NCI-H1417 (cell line): ENCODE results near the gene CREG1.
A peak's percentile ranks its signal among the peaks of the same experiment; 100 is the strongest.
"Not testable (repeated sequence)": the region's sequence is repeated elsewhere in the genome, so short reads cannot be mapped to it uniquely, and the experiment has no call there.

Source experiments
- DNase-seq, 3 experiments: peaks; one replicate each; lab custom pipeline; 2025; lab: John Stamatoyannopoulos, UW

CREG1 gene

DNA sequence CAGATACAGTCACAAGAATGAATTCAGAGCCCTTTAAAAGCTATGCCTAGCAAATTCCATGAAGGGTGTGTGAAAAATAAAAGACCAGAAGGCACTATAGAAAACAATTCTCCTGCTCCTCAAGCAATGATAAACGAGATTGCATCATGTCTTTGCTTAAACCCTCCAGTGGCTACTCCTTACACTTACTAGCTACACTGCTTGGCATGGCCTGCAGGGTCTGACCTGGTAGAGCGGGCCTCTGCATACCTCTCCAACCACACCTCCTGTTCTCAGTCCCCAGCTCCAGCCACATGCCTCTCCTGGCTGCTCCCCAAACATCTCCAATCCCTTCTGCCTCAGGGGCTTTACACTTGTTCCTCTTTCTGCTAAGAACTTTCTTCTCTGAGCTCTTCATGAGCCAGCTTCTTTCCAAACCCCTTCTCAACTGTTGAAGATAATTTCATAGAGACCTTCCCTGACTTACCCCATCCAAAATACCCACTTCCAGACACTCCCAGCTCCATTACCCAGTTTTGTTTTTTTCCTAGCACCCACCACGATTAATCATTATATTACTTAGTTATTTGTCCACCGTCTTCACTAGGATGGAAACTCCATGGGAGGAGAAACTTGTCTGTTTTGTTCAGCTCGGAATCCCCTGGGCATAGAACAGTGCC, 11.2 kb upstream of the CREG1 start:
- DNase-seq = no peak

DNA sequence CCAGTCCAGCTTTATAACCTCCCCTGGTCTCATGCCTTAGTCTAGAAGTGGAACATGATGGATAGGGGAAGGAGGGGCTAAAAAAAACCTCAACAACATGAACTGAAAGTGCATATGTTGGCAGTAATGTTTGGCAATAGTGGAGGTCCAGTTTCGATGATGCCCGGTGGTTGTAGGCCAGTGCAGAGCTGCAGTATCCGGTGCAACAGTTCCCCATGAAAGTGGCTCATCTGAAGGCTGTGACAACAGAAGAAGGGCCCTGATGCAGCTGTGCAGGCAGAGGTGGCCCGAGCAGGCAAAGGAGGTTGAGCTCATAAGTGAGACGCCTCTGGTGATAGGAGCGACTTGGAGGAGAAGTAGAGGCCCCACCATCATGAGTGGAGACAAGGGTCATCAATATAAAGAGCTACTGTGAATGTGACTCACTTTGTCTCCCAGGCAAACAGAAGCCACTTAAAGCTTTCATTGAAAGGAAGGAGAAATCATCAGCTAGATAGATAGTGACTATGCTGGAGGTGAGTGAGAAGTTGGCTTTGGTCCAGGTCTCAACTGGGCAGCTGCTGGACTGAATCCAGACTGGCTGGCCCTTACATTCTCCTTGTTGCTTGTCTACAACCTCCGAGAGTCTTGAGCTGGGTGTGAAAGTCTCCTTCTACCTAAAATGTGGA, 10.2 kb upstream of the CREG1 start:
- DNase-seq = peak; percentile 9 to 77 (median 63)

DNA sequence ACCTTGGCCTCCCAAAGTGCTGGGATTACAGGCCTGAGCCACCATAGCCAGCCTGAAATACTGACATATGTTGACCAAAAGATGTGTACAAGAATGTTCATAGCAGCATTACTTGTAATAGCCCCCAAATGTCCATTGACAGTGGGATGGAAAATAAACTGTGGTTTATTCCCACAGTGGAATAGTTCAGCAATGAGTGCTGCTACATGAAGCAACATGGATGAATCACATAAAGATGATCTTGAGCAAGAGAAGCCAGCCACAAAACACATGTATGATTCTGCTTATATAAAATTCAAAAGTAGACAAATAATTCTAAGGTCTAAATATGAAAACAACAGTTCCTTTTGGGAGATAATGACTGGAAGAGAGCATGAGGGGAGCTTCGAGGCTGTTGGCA, 9.1 kb upstream of the CREG1 start:
- DNase-seq = no peak

DNA sequence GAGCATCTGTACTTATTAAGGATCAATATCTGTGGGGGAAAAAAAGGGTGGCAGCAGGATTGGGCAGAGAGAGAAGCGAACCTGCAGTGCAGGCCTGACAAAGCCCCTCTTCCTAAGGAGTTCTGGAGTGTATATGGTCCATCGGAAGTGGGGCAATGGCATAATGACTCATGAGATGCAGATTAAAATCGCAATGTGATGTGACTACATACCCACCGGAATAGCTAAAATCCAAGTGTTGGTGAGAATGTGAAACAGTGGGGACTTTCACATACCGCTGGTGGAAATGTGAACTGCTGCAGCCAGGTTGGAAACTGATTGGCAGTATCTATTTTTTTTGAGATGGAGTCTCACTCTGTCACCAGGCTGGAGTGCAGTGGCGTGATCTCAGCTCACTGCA, 8.2 kb upstream of the CREG1 start:
- no peak for DNase-seq

DNA sequence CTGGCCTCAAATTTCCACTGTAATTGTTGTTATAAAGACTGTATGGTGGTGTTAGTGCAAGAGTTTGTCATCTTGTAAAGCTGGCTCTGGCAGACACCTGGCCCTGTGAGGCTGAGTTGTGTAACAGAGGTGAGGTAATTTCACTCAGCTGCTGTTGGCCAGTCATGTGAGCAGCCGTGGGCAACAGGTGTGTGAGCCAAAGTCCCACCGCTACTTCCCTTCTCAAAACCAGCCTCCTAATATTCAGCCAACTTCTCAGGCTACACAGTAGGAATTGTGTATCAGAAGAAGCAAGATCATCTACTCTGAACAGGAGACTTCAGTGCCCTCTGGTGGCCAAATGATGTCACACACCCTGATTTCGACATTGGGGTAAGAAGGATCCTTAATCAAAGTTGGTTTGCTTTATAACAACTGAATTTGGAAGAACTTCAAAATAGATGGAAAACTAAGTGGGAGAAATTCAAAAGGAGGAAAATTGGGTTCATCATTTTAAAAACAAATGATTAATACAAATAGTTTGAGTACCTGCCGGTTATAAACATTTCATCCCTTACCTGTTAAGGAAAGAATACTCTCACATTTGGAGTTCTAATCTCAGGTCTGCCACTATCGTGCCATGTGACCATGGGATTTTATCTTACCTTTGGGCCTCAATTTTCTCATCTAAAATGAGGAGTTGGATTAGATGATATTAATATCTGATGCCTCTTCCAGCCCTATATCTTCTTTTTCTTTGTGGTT, 2.6 kb upstream of the CREG1 start:
- peak; percentile 36 to 94 (median 81) for DNase-seq

DNA sequence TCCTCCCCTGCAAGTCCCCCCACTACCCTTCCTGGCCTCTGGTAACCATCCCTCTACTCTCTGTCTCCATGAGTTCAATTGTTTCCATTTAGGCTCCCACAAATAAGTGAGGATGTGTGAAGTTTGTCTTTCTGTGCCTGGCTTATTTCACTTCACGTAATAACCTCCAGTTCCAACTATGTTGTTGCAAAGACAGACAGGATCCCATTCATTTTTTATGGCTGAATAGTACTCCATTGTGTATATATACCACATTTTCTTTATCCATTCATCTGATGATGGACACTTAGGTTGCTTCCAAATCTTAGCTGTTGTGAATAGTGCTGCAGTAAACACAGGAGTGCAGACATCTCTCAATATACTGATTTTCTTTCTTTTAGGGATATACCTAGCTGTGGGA, 1.5 kb upstream of the CREG1 start:
- DNase-seq = not testable (repeated sequence)

DNA sequence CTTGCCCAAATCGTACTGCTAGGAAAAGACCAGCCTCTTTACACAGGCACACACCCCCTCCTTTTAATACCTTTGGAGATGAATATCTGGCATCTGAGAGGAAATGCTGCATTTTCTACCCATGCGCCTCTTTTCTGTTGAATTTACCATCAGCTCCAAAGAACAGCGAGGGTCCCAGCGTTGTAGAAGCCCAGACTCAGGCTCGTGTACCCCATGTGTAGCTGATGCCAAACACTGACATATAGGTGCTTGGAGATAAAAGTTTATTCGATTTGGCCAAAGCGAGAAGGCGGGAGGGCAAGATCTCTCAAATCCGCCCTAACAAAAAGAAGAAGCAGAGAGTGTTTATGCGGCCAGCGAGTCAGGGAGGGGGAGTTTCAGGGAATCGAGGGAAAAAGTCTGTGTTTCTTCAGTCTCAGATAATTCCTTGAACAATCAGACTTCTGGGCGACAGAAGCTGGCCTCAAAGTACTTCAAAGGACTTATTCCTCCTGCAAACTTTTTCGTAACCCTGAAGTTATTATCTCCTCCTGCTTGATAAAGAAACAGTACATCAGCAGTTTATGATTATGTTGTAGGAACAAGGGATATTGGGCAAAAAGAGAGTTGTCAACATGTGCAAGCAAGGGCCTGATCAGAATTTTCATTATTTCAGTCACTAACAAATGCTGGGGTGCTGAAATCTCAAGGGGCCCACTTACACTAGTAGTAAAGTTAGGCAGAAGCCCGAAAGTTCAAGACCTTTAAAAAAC, 642 bp upstream of the CREG1 start:
- no peak for DNase-seq

DNA sequence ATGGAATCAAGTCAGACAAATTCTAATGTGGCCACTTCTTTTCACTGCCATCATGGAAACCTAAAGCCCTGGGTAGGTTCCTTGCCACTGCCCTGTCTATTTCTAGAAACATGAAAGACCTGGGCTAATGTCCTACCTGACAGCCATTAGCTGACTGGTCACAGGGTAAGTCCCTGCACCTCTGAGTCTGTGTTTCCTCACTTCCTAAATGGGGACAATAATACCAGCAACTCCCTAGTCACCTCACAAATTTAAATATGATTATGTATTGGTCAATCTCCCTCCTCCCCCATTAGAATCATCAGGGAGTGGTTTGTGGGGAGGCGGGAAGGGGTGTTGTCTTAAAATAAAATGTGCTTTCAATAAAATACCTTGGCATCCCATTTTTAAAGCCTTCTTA, 2.2 kb downstream of the CREG1 start:
- no peak for DNase-seq

DNA sequence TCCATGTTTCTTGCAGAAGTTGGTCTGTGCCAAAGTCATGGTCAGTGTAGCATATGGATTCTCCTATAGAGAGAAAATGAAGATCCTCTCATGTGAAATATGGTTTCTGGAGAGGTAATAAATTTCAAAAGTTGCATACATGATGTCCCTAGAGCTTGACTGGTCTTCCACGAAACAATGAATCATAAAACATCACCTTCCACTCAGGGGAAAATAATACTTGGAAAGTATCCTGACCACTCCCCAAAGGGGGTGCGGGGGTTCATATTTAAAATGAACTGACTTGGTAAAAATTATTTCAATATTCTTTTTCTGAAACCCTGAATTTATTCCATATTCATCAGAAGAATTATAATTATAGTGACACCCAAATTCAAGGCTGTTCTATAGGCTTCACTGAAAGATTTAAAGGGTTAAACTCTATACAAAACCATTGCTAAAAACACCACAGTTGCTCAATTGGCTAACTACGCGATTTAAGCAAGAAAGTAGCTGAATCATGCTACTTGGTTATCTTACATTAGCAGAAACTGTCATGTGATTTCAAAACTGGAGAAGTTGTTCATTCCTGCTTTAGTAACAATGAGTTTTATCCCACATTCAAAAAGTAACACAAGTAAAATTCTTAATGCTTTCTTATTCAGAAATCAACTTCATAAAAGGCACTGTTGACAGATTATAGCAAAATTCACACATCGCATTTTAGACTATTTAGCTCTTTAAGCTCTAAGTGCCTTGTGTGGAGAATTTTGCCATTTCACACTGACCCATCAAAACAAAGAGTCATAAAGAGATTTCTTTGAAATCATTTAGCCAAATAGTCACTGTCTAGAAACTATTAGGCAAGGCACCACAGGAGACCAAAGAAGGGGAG, 5.3 kb downstream of the CREG1 start:
- DNase-seq = no peak

DNA sequence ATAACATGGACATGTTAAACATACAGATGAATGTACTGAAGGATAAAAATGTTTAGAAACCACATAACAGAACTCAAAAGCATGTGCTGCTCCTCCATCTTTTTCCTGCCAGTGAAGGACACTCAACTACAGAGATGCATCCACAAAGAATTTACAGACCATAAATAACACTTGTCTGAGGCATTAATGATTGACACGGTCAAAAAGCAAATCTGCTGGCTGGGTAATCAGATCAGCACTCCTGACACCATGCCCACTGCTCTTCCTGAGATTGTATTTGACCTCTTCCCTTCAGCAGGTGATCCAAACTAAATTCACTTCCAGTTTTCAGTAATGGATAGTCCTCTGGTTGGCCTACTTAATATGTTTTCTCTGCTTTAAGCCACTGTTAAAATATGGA, 6.6 kb downstream of the CREG1 start:
- DNase-seq = no peak

DNA sequence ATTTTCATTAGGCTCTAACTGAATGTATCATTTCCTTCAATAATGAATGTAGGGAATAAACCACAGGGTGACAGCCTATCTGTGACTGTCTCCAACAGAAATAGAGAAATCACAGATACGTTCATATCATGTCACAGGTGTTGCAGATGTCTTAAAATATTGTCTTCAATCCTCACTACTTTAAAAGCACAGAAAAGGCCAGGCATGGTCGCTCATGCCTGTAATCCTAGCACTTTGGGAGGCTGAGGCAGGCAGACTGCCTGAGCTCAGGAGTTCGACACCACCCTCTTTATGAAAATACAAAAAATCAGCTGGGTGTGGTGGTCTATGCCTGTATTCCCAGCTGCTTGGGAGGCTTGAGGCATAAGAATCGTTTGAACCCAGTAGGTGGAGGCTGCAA, 8.2 kb downstream of the CREG1 start:
- DNase-seq = no peak

DNA sequence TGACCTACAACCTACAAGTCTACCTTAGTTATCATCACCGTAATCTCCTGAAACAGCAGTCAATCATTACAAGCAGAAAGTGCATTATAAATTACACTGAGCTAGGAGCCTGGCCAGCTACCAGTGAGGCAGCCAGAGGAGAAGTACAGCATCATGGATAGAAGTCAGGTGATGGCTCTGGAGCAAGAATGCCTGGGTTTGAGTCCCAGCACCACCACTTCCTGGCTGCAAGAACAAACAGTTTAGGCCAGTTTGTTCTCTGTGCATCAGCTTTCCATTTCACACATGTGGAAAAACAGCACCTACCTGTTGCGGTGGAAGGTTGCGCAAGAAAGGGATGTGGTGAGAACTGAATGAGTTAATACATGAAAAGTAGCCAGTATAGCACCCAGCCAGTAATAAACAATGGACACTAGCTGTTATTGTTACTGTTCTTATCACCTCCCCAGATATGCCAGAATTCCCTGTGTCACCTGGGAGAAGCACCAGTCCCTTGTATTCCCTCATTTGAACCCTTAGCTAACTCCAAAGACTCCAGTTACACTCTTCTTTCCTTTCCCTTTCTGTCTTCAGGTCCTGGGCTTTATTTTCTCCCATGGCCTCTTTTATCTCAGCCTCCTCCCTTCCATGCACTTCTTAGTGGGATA, 9.0 kb downstream of the CREG1 start:
- DNase-seq = no peak

DNA sequence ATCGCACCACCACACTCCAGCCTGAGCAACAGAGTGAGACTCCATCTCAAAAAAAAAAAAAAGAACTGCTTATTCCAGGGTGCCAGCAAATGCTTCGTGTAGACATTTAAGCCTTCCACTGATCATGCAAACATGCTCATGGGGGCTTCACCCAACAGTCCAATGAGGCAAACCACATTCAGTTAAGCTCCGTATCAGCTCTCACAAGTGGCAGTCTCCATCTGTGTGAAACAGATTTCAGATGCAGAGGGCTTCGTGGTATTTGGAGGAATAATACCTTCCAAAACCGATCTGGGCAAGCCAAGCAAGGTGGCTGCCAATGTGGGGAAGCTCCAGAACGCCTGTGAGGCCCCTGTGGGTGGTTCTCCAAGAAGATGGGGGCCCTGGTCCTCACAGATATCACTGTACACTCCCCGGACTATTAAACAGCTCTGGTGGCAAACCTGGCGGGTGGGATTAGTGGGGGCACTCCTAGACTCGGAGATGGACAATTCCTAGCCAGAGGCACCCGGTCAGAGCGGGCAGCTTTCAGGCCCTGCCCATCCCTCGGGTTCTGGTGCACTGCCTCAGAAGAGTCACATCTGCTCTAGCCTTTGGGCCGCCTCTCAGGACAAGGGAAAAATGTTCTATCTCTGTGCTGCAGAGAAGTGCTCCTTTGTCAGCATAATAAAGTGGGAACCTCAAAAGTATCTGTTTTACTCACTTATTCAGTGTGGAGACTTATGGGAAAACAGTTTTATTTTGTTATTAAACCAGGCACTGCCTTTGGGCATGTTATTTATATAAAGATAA, 10.2 kb downstream of the CREG1 start:
- DNase-seq = no peak

DNA sequence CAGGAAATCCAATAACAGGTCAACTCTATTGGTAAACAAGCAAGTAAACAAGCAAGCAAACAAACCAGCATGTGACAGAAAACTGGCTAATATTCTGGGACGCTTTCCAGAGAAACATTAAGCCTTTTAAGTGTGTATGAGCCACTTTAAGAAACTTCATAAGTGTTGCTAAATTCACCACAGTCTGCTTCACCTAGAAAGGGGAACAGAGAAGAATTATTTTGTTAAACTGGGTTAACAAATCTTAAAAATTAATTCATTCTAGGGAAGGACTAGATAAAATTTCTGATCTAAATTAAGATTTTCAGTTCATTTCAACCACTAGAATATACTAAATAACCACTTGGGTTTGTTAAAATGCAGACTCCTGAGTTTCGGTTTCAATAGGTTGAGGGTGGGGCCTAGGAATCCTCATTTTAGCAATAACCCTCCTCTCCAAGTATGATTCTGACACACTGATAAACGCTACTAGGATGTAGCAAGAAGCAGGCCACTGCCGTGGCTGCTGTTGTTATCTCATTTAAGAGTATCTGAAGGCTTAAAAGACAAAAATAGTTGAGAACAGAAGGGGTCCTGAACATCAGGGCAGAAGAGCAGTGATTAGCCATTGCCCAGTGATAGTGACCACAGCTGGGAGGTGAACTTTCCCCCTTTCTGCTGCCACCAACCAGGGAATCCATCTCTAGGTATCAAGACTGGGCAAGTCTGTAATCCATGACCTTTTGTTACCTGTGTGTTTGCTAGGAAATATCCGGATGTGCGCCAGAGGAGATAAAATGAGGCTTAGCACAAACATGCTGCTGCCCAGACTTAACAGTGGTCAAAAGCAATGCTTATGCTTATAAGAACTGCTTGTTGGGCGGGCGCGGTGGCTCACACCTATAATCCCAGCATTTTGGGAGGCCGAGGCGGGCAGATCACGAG, 11.2 kb downstream of the CREG1 start:
- no peak for DNase-seq

DNA sequence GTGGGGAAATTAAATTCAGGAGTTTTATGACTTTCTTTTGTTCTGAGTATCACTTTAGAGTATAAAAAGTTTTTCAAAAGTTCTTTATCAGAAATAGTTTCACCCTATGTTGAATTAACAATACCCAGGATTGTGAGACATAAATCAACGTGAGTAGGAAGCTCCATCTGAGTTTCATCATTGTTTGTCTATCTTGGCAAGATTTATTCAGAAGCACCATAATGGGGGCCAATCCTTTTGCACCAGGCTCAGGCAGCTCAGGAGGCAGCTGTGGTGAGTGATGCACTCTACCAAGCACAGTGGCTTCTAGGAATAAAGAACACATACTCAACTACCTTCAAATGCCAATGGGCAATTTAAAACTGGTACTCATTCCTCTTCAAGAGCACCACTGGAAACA, 12.0 kb downstream of the CREG1 start:
- DNase-seq = no peak

DNA sequence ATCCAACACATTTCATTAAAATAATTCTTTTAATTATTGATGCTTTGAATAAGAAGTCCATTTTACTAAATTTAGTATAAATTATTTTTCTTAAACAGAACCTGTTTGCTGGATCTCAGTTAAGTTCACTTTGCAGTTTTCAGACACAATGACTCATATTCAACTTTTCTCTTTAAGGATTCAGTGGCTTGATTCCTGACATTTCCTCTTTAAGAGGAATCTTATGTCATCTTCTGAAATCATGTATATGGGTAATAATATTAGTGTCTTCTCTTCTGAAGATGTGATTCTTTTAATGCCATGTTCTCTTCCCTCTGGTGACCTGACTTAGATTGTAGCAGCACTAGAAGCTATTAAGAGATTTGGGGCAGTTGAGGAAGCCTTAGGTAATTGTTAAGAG, 12.6 kb downstream of the CREG1 start:
- peak in 1 of 3 experiments; percentile 22 for DNase-seq

DNA sequence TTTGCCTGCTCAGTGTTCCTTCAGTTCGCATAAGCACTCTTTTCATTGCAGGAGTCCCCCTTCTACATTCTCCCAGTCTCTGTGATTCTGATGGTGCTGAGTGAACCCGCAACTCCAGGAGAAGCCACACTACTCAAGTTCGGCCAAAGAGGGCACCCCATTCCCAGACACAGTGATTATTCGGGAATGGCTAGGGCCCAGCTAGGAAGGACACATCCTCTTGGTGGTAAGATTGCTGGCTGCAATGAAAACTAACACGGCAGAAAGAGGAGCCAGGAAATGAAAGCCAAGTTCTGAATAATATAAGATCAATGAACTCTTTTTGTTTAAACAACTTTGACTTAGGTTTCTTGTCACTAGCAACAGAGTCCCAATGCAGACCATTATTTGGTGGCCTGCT, 14.9 kb downstream of the CREG1 start:
- DNase-seq = no peak

DNA sequence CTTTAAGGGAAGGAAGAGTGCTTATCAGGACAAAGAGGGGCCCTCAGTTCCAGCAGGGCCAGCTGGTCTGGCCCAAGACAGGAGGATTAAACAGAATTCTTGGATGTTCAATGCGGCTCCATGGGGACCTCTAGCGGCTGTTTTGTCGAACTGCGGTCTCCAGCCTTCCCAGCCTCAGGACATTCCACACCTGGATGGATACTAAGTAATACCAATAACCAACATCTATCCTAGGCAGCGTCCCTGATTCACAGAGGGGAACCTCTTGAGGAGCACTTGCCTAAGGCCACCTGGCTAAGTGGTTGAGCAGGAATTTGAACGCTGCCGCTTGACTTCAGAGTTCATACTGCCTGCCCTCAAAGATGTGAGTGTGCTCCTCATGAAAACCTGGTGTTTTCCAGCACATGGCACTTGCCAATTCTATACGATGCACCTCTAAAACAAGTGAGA, 19.7 kb downstream of the CREG1 start:
- DNase-seq = peak; percentile 64 to 94 (median 82)
